ENCODE measurements around the gene TGM1.

TGM1 gene

GRCh38 chr14:24270537-24271133 lies 7.7 kb upstream of the TGM1 start:
- H2BK12ac ChIP-seq (ENCODE audit: low read length): no peak overlapping the region
- peak overlapping the region; percentile 73 for H3K18ac ChIP-seq (ENCODE audit: low read length)
- H3K36me3 ChIP-seq (replicated peaks in 1 of 2; ENCODE audit: control insufficient read depth in 2 of 2, insufficient read depth in 2 of 2, low read length in 2 of 2): peaks cover 7 to 17% of the 10 kb centered on the region in 2 donors
- H3K9ac ChIP-seq (ENCODE audit: low read depth, low read length, poor library complexity): peak overlapping the region; percentile 91
- no peak overlapping the region for H4K8ac ChIP-seq (ENCODE audit: low read depth, low read length)
- no peak overlapping the region for H4K91ac ChIP-seq (ENCODE audit: low read depth, low read length, poor library complexity)
- H3K23ac ChIP-seq (ENCODE audit: low read depth, low read length, poor library complexity): no peak overlapping the region
- no peaks in the 10 kb centered on the region for H3K27me3 ChIP-seq (ENCODE audit: control insufficient read depth in 3 of 3, insufficient read depth in 3 of 3, low read depth in 1 of 3, low read length in 3 of 3)
- H3K27ac ChIP-seq (replicated peaks; ENCODE audit: low read length): peak overlapping the region; percentile 90
- no peaks in the 10 kb centered on the region for H3K79me1 ChIP-seq (ENCODE audit: low read depth, low read length)
- H3K4me1 ChIP-seq (ENCODE audit: control insufficient read depth in 2 of 2, insufficient read depth in 1 of 2, low read depth in 1 of 2, low read length in 2 of 2): peaks cover 4 to 6% of the 10 kb centered on the region in 2 donors
- H2AK5ac ChIP-seq (ENCODE audit: low read depth, low read length): no peak overlapping the region
- H2BK15ac ChIP-seq (ENCODE audit: low read length): no peak overlapping the region
- peak overlapping the region; percentile 68 for H3K4me2 ChIP-seq (ENCODE audit: insufficient read depth, low read length, poor library complexity, severe bottlenecking)
- H3K14ac ChIP-seq (ENCODE audit: low read length): no peak overlapping the region
- H3K4me3 ChIP-seq (ENCODE audit: low read length in 2 of 2): peak overlapping the region; percentile 71 to 93
- WGBS, 2 donors (ENCODE audit: extremely low coverage in 2 of 2, insufficient read length in 2 of 2, insufficient replicate concordance in 1 of 2): no CpG with 5 or more reads among the region's 13 CpGs
- H2BK5ac ChIP-seq (ENCODE audit: low read length): peak overlapping the region; percentile 88
- peak; percentile 3 for DNase-seq (ENCODE audit: low spot score)
- H3K9me3 ChIP-seq (replicated peaks in 1 of 2; ENCODE audit: control insufficient read depth in 2 of 2, insufficient read depth in 1 of 2, low read depth in 1 of 2, low read length in 2 of 2): peaks cover 0 to 1% of the 10 kb centered on the region in 2 donors
- no peak overlapping the region for H2BK120ac ChIP-seq (ENCODE audit: low read depth, low read length)
- no peak overlapping the region for H3K4ac ChIP-seq (ENCODE audit: low read length)
- peak overlapping the region; percentile 93 for H2AFZ ChIP-seq (ENCODE audit: low read length)

GRCh38 chr14:24269910-24270536 lies 7.0 kb upstream of the TGM1 start:
- no peak overlapping the region for H3K4me3 ChIP-seq (ENCODE audit: low read length in 2 of 2)

GRCh38 chr14:24269368-24269767 lies 6.4 kb upstream of the TGM1 start:
- Histone ChIP-seq H3K23ac (ENCODE audit: low read depth, low read length, poor library complexity) (no peak overlapping the region), H3K9ac (ENCODE audit: low read depth, low read length, poor library complexity) (no peak overlapping the region), H3K18ac (ENCODE audit: low read length) (no peak overlapping the region), H2BK5ac (ENCODE audit: low read length) (no peak overlapping the region), H3K4me3 (ENCODE audit: low read length in 2 of 2) (no peak overlapping the region), H2BK15ac (ENCODE audit: low read length) (no peak overlapping the region), H3K9me3 (replicated peaks in 1 of 2; ENCODE audit: control insufficient read depth in 2 of 2, insufficient read depth in 1 of 2, low read depth in 1 of 2, low read length in 2 of 2) (peaks cover 0 to 1% of the 10 kb centered on the region in 2 donors), H2AFZ (ENCODE audit: low read length) (no peak overlapping the region), H2AK5ac (ENCODE audit: low read depth, low read length) (peak overlapping the region; percentile 5), H2BK120ac (ENCODE audit: low read depth, low read length) (no peak overlapping the region), H3K4me2 (ENCODE audit: insufficient read depth, low read length, poor library complexity, severe bottlenecking) (no peak overlapping the region), H3K27me3 (ENCODE audit: control insufficient read depth in 3 of 3, insufficient read depth in 3 of 3, low read depth in 1 of 3, low read length in 3 of 3) (no peaks in the 10 kb centered on the region), H4K8ac (ENCODE audit: low read depth, low read length) (no peak overlapping the region), H3K36me3 (replicated peaks in 1 of 2; ENCODE audit: control insufficient read depth in 2 of 2, insufficient read depth in 2 of 2, low read length in 2 of 2) (peaks cover 7 to 17% of the 10 kb centered on the region in 2 donors), H3K27ac (replicated peaks; ENCODE audit: low read length) (no peak overlapping the region), H3K79me1 (ENCODE audit: low read depth, low read length) (no peaks in the 10 kb centered on the region), H3K14ac (ENCODE audit: low read length) (no peak overlapping the region), H3K4me1 (ENCODE audit: control insufficient read depth in 2 of 2, insufficient read depth in 1 of 2, low read depth in 1 of 2, low read length in 2 of 2) (peaks cover 4 to 6% of the 10 kb centered on the region in 2 donors), H2BK12ac (ENCODE audit: low read length) (no peak overlapping the region), H4K91ac (ENCODE audit: low read depth, low read length, poor library complexity) (no peak overlapping the region), H3K4ac (ENCODE audit: low read length) (no peak overlapping the region)
- no peak for DNase-seq (ENCODE audit: low spot score)
- WGBS, 2 donors (ENCODE audit: extremely low coverage in 2 of 2, insufficient read length in 2 of 2, insufficient replicate concordance in 1 of 2): no CpG with 5 or more reads among the region's 8 CpGs

More at GRCh38 chr14:24269910-24270536, 7.0 kb upstream of the TGM1 start:
- peaks cover 7 to 17% of the 10 kb centered on the region in 2 donors for H3K36me3 ChIP-seq (replicated peaks in 1 of 2; ENCODE audit: control insufficient read depth in 2 of 2, insufficient read depth in 2 of 2, low read length in 2 of 2)
- peak overlapping the region; percentile 38 for H2BK15ac ChIP-seq (ENCODE audit: low read length)
- no peak for DNase-seq (ENCODE audit: low spot score)
- H2AFZ ChIP-seq (ENCODE audit: low read length): no peak overlapping the region
- H3K79me1 ChIP-seq (ENCODE audit: low read depth, low read length): no peaks in the 10 kb centered on the region
- H2BK12ac ChIP-seq (ENCODE audit: low read length): no peak overlapping the region
- peaks cover 0 to 1% of the 10 kb centered on the region in 2 donors for H3K9me3 ChIP-seq (replicated peaks in 1 of 2; ENCODE audit: control insufficient read depth in 2 of 2, insufficient read depth in 1 of 2, low read depth in 1 of 2, low read length in 2 of 2)
- no peak overlapping the region for H2BK5ac ChIP-seq (ENCODE audit: low read length)
- no peak overlapping the region for H3K23ac ChIP-seq (ENCODE audit: low read depth, low read length, poor library complexity)
- no peak overlapping the region for H4K8ac ChIP-seq (ENCODE audit: low read depth, low read length)
- H3K14ac ChIP-seq (ENCODE audit: low read length): no peak overlapping the region
- no peaks in the 10 kb centered on the region for H3K27me3 ChIP-seq (ENCODE audit: control insufficient read depth in 3 of 3, insufficient read depth in 3 of 3, low read depth in 1 of 3, low read length in 3 of 3)
- H2BK120ac ChIP-seq (ENCODE audit: low read depth, low read length): no peak overlapping the region
- H3K9ac ChIP-seq (ENCODE audit: low read depth, low read length, poor library complexity): no peak overlapping the region
- no CpG with 5 or more reads among the region's 14 CpGs for WGBS, 2 donors (ENCODE audit: extremely low coverage in 2 of 2, insufficient read length in 2 of 2, insufficient replicate concordance in 1 of 2)
- H2AK5ac ChIP-seq (ENCODE audit: low read depth, low read length): peak overlapping the region; percentile 64
- H3K4ac ChIP-seq (ENCODE audit: low read length): no peak overlapping the region
- H3K4me2 ChIP-seq (ENCODE audit: insufficient read depth, low read length, poor library complexity, severe bottlenecking): no peak overlapping the region
- no peak overlapping the region for H3K27ac ChIP-seq (replicated peaks; ENCODE audit: low read length)
- H4K91ac ChIP-seq (ENCODE audit: low read depth, low read length, poor library complexity): no peak overlapping the region
- H3K18ac ChIP-seq (ENCODE audit: low read length): no peak overlapping the region
- peaks cover 4 to 6% of the 10 kb centered on the region in 2 donors for H3K4me1 ChIP-seq (ENCODE audit: control insufficient read depth in 2 of 2, insufficient read depth in 1 of 2, low read depth in 1 of 2, low read length in 2 of 2)

GRCh38 chr14:24268225-24268624 lies 5.2 kb upstream of the TGM1 start:
- no peak overlapping the region for H2BK15ac ChIP-seq (ENCODE audit: low read length)
- H2AFZ ChIP-seq (ENCODE audit: low read length): no peak overlapping the region
- H4K91ac ChIP-seq (ENCODE audit: low read depth, low read length, poor library complexity): no peak overlapping the region
- peaks cover 0 to 1% of the 10 kb centered on the region in 2 donors for H3K9me3 ChIP-seq (replicated peaks in 1 of 2; ENCODE audit: control insufficient read depth in 2 of 2, insufficient read depth in 1 of 2, low read depth in 1 of 2, low read length in 2 of 2)
- no peak overlapping the region for H3K23ac ChIP-seq (ENCODE audit: low read depth, low read length, poor library complexity)
- WGBS, 2 donors (ENCODE audit: extremely low coverage in 2 of 2, insufficient read length in 2 of 2, insufficient replicate concordance in 1 of 2): no CpG with 5 or more reads among the region's 9 CpGs
- H3K4me2 ChIP-seq (ENCODE audit: insufficient read depth, low read length, poor library complexity, severe bottlenecking): no peak overlapping the region
- H4K8ac ChIP-seq (ENCODE audit: low read depth, low read length): no peak overlapping the region
- H3K14ac ChIP-seq (ENCODE audit: low read length): no peak overlapping the region
- no peak overlapping the region for H3K9ac ChIP-seq (ENCODE audit: low read depth, low read length, poor library complexity)
- H3K18ac ChIP-seq (ENCODE audit: low read length): no peak overlapping the region
- DNase-seq (ENCODE audit: low spot score): no peak
- no peak overlapping the region for H3K4me3 ChIP-seq (ENCODE audit: low read length in 2 of 2)
- no peak overlapping the region for H2BK5ac ChIP-seq (ENCODE audit: low read length)
- no peak overlapping the region for H2BK12ac ChIP-seq (ENCODE audit: low read length)
- no peaks in the 10 kb centered on the region for H3K79me1 ChIP-seq (ENCODE audit: low read depth, low read length)
- H3K27ac ChIP-seq (replicated peaks; ENCODE audit: low read length): no peak overlapping the region
- no peak overlapping the region for H2BK120ac ChIP-seq (ENCODE audit: low read depth, low read length)
- H3K4me1 ChIP-seq (ENCODE audit: control insufficient read depth in 2 of 2, insufficient read depth in 1 of 2, low read depth in 1 of 2, low read length in 2 of 2): peaks cover 4 to 6% of the 10 kb centered on the region in 2 donors
- no peak overlapping the region for H3K4ac ChIP-seq (ENCODE audit: low read length)
- H3K36me3 ChIP-seq (replicated peaks in 1 of 2; ENCODE audit: control insufficient read depth in 2 of 2, insufficient read depth in 2 of 2, low read length in 2 of 2): peaks cover 7 to 17% of the 10 kb centered on the region in 2 donors
- H2AK5ac ChIP-seq (ENCODE audit: low read depth, low read length): no peak overlapping the region
- H3K27me3 ChIP-seq (ENCODE audit: control insufficient read depth in 3 of 3, insufficient read depth in 3 of 3, low read depth in 1 of 3, low read length in 3 of 3): no peaks in the 10 kb centered on the region
